ENCODE results near the gene KIAA1958.

DNA sequence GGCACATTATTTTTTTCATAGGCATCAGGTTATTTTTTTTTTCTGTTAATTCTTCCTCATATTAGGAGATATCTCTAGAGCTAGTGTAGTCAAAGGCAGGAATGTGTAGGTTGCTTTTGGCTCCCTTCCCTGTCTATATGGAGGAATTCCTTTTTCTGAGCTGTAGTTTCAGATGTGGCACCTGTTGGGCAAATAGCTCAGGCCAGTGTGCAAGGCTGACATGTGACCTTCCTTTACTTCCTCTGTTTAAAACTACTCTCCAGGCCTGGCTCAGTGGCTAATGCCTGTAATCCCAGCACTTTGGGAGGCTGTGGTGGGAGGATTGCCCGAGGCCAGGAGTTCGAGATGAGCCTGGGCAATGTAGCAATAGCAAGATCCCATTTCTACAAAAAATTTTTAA lies 40.5 kb upstream of the KIAA1958 start:
- TF ChIP-seq, protein P1, sequence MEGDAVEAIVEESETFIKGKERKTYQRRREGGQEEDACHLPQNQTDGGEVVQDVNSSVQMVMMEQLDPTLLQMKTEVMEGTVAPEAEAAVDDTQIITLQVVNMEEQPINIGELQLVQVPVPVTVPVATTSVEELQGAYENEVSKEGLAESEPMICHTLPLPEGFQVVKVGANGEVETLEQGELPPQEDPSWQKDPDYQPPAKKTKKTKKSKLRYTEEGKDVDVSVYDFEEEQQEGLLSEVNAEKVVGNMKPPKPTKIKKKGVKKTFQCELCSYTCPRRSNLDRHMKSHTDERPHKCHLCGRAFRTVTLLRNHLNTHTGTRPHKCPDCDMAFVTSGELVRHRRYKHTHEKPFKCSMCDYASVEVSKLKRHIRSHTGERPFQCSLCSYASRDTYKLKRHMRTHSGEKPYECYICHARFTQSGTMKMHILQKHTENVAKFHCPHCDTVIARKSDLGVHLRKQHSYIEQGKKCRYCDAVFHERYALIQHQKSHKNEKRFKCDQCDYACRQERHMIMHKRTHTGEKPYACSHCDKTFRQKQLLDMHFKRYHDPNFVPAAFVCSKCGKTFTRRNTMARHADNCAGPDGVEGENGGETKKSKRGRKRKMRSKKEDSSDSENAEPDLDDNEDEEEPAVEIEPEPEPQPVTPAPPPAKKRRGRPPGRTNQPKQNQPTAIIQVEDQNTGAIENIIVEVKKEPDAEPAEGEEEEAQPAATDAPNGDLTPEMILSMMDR (conservative IDR thresholded peaks at IDR 0.05) = no peak
- no peak for TF ChIP-seq ZFX (IDR thresholded peaks at IDR 0.05)

Data from C4-2B (cell line).